HG03342 (cell line): Measurements from ENCODE around the gene IQGAP2.
"Not testable (repeated sequence)": the region's sequence is repeated elsewhere in the genome, so short reads cannot be mapped to it uniquely, and the experiment has no call there.

Source experiments
- ATAC-seq: cut with Tn5 transposase; IDR thresholded peaks from one replicate; pipeline ENCODE4 v1.9.1; 2021; ENCODE audit warnings: mild to moderate bottlenecking, moderate library complexity; ENCODE audit not compliant: unreplicated experiment

Gene IQGAP2, protein sequence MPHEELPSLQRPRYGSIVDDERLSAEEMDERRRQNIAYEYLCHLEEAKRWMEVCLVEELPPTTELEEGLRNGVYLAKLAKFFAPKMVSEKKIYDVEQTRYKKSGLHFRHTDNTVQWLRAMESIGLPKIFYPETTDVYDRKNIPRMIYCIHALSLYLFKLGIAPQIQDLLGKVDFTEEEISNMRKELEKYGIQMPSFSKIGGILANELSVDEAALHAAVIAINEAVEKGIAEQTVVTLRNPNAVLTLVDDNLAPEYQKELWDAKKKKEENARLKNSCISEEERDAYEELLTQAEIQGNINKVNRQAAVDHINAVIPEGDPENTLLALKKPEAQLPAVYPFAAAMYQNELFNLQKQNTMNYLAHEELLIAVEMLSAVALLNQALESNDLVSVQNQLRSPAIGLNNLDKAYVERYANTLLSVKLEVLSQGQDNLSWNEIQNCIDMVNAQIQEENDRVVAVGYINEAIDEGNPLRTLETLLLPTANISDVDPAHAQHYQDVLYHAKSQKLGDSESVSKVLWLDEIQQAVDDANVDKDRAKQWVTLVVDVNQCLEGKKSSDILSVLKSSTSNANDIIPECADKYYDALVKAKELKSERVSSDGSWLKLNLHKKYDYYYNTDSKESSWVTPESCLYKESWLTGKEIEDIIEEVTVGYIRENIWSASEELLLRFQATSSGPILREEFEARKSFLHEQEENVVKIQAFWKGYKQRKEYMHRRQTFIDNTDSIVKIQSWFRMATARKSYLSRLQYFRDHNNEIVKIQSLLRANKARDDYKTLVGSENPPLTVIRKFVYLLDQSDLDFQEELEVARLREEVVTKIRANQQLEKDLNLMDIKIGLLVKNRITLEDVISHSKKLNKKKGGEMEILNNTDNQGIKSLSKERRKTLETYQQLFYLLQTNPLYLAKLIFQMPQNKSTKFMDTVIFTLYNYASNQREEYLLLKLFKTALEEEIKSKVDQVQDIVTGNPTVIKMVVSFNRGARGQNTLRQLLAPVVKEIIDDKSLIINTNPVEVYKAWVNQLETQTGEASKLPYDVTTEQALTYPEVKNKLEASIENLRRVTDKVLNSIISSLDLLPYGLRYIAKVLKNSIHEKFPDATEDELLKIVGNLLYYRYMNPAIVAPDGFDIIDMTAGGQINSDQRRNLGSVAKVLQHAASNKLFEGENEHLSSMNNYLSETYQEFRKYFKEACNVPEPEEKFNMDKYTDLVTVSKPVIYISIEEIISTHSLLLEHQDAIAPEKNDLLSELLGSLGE (N-terminal part only)

GRCh38 chr5:76402886-76403765 is at the start of gene IQGAP2:
Gene IQGAP2 (plus strand): TSS chr5:76403285. CDS start chr5:76403546, 261 bp downstream.
- ATAC-seq: peak; percentile 61

DNA sequence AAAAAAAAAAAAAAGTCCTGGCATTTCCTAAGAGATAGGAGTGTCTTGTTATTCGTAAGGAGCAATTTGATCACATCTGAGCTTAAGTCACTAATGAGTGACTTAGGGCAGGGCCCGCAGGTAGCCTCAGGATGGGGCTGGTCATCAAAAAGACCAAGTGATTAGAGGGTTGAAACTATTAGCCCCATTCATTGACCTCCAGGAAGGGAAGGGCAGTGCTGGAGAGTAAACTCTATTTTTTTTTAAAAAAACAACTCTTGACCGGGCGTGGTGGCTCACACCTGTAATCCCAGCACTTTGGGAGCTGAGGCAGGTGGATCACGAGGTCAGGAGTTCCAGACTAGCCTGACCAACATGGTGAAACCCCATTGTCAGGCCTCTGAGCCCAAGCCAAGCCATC is 46.2 kb upstream of the IQGAP2 start:
- no peak for ATAC-seq

GRCh38 chr5:76363352-76364225 is 39.5 kb upstream of the IQGAP2 start:
- no peak for ATAC-seq

- ATAC-seq: no peak
These were observed 38.9 kb upstream of the IQGAP2 start for GRCh38 chr5:76364226-76364589.

DNA sequence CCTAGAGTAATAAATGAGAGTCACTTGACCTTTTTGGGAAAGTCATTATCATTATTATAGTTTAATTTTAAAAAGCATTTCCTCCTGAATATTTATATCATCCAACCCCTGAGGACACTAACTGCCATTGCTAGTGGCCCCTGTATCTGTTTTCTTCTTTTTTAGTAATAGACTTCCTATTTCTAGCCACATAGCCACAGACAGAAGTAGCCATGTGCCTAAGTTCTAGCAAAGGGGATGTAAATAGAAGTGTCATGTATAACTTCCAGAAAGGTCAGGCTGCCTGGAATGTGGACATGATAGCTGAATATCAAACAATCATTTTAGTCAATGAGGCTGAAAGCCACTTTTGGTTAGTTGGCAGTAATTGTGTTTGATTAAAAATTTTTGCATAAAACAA is 37.5 kb upstream of the IQGAP2 start:
- no peak for ATAC-seq

GRCh38 chr5:76366596-76366995 is 36.5 kb upstream of the IQGAP2 start:
- ATAC-seq: no peak

DNA sequence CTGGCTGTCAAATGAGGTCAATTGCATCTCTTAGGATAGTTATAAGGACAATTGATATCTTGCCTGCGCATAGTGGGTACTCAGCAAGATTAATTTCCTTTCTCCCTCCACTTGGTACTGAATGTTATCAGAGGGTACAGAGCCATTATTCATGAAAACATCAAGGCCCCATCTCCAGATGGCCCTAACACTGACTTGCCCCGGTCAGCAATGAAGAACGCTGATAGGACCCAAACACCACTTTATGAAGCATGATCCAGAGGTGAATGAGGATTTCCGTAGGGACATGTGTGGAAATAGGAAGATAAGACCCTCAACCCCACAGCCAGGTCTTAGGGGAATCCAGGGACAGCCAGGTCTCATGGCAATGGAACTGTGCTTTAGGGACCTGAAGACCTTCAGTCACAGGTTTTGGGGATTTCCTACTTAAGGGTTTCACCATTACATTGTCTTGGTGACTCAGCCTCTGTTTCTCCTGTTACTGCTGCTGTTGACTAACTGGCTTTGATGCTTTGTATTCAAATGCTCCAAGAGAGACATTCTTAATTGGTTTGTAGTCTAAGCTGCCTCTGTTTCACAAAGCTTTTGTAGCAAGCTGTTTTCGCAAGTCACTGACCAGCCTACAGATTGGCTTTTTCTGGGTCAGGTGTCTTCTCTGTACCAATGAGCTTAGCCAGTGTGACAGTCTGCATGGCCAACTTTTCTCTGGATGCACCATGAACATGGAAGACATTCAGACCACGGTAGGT is 35.3 kb upstream of the IQGAP2 start:
- ATAC-seq: peak; percentile 60

DNA sequence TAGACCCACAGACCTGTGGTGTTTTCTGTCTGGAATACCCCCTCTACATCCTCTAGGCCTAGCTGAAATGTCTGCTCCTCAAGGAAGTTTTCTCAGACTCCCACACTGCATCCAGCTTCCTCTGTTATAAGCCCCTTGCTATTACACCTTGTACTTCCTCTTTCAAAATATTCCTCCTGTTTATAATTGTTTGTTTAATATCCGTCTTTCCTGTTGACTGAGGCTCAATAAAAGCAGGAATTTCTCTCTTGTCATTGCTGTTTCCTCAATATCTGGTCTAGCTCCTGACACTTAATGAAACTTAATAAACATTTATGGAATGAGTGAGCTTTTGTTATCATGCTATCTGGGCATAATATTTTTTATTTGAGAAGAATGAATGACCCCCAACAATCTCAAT is 34.1 kb upstream of the IQGAP2 start:
- no peak for ATAC-seq

DNA sequence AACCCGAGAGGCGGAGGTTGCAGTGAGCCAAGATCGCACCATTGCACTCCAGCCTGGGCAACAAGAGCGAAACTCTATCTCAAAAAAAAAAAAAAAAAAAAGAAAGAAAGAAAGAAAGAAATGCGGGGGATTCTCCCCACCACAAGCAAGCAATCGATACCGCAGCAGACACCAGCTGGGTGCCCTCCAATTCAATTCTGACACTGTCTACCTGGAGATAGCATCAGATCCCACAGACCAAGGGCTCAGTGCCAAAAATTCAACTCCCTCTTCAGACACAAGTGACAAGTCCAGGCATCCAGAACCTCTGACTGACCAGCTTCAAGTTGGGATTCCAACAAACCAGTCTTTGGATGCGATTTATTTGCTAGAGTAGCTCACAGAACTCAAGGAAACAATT is 33.4 kb upstream of the IQGAP2 start:
- not testable (repeated sequence) for ATAC-seq

DNA sequence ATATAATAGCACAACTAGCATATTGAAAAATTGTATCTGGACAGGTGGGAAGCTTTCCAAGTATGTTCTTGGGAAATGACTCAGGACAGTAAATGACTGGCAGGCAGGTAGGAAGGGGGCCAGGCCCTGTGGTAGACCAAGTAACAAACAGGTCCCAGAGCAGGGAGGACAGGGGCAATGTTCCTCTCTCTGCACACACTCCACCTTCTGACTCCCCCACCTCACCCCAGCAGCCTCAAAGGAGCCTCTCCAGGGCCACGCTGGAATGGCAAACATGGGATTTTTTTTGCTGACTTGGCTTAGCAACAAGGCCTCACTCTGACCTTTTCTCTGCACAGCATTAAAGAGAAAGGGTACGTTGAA is 31.1 kb upstream of the IQGAP2 start:
- no peak for ATAC-seq

GRCh38 chr5:76372323-76373054 is 30.6 kb upstream of the IQGAP2 start:
- no peak for ATAC-seq

- ATAC-seq: no peak
These were observed 26.8 kb upstream of the IQGAP2 start for GRCh38 chr5:76376148-76376865.

GRCh38 chr5:76376866-76377230 is 26.2 kb upstream of the IQGAP2 start:
- no peak for ATAC-seq

DNA sequence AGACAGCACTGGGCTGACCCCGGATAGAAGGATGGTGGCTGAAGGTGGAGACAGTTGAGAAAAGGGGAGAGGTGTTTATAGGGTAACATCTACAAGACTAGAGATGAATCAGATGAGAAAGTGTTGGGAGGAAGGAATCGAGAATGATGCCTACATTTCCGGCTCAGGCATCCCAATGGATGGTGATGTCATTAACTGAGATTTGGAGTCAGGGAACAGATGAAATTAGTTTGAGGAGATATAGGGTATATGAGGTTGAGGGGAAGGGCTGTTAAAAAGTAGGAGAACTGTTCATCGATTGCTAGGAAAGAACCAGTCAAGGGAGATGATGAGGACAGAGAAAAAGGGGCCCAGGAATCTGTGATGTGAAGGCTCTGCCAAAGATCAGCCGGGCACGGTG is 24.7 kb upstream of the IQGAP2 start:
- ATAC-seq: no peak

- no peak for ATAC-seq
These were observed 23.8 kb upstream of the IQGAP2 start for GRCh38 chr5:76379316-76379715.

DNA sequence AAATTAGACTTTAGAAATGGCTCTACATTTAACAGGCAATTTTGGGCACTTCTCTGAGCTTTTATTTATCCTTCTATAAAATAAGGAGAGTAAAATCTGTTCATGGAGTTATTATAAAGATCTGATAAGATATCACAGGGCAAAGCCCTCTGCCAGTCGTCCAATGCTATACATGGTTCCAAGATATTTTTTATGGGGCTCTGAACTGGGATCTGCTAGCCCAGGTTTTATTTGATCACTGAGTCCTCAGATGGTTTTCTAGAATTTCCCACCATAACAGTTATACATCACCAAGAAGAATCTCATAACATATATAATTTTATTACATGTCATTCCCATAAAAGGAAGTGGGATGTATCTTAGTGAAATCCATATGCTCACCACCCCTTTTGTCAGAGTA is 23.2 kb upstream of the IQGAP2 start:
- no peak for ATAC-seq

- no peak for ATAC-seq
These were observed 22.6 kb upstream of the IQGAP2 start for GRCh38 chr5:76380346-76381066.
